Fibroblast of villous mesenchyme (primary cell): ENCODE results near the gene ENPP6. TPM values are rescaled to one million over a fixed set of nuclear protein-coding genes. Genes with fewer than 3 reads are reported as not detected.
"Not testable (repeated sequence)": the region's sequence is repeated elsewhere in the genome, so short reads cannot be mapped to it uniquely, and the experiment has no call there.

Source experiments
- DNase-seq: peaks from one replicate; pipeline ENCODE4 v3.0.0-alpha.2; 2010; ENCODE audit warnings: low read depth
- H3K4me3 ChIP-seq: 2 replicates; pipeline ENCODE4 v1.5.1; 2011; ENCODE audit warnings: low read depth, mild to moderate bottlenecking, low read length
- CTCF ChIP-seq: IDR thresholded peaks from 2 replicates; pipeline ENCODE4 v1.5.1; 2012; ENCODE audit warnings: low read depth, mild to moderate bottlenecking, low read length; ENCODE audit not compliant: insufficient read depth
- total RNA-seq: library from RNA; depleted of rRNA; stranded (reverse); fragments of >200 nt; gene quantifications from 2 replicates; pipeline ENCODE4 v1.2.3, GENCODE V29; 2012

Gene ENPP6
- total RNA-seq, 1 donor = not detected

GRCh38 chr4:184058026-184058425, 159.6 kb downstream of the ENPP6 start:
- TF ChIP-seq CTCF = no peak
- no peak overlapping the region for H3K4me3 ChIP-seq
- DNase-seq = no peak

- DNase-seq = no peak
- H3K4me3 ChIP-seq = no peak overlapping the region
- no peak for TF ChIP-seq CTCF
These were observed 160.8 kb downstream of the ENPP6 start for GRCh38 chr4:184056877-184057276.

GRCh38 chr4:184053434-184053833, 164.2 kb downstream of the ENPP6 start:
- H3K4me3 ChIP-seq = no peak overlapping the region
- TF ChIP-seq CTCF = no peak
- DNase-seq = no peak

- no peak overlapping the region for H3K4me3 ChIP-seq
- no peak for TF ChIP-seq CTCF
- no peak for DNase-seq
These were observed 165.1 kb downstream of the ENPP6 start for GRCh38 chr4:184052616-184053015.

- not testable (repeated sequence) for DNase-seq, H3K4me3 ChIP-seq
These were observed 166.4 kb downstream of the ENPP6 start for GRCh38 chr4:184051262-184051661.

DNA sequence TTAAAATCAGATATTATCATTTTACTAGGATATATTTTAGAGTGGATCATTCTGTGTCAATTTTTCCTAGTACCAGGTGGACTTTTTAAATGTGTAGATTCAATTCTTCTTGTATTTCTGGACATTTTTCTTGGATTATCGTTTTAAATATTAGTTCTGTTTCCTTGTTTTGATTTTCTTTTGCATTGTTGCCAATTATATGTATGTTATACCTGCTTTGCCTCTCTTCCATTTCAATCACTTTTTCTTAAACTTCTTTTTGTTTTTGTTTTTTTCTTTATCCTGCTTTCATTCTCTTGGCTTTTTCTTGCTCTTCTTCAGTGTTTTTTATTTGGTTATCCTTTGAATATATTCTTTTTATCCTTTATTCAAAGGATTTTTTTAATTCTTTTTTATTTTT, 171.5 kb downstream of the ENPP6 start:
- no peak for DNase-seq
- H3K4me3 ChIP-seq = no peak overlapping the region
- no peak for TF ChIP-seq CTCF

- TF ChIP-seq CTCF = no peak
- no peak for DNase-seq
- no peak overlapping the region for H3K4me3 ChIP-seq
These were observed 176.5 kb downstream of the ENPP6 start for GRCh38 chr4:184041156-184041555.
